Psoas muscle (tissue), 8 donors: Measurements from ENCODE around the gene SEMA3F. TPM values are rescaled to one million over a fixed set of nuclear protein-coding genes. Genes with fewer than 3 reads are reported as not detected.

ENCODE experiments used
- ATAC-seq, 4 donors: fragments of 200-7000 bp; cut with Tn5 transposase; one replicate each; pipeline ENCODE4 v1.9.1; 2020; ENCODE audit warnings: moderate library complexity in 3 of 4, mild to moderate bottlenecking in 2 of 4
- DNase-seq, 2 donors: peaks; one replicate each; pipeline ENCODE4 v3.0.0-alpha.2; 2020
- H3K27ac ChIP-seq: fragments of 200-600 bp; one replicate; pipeline ENCODE4 v1.8.0; 2022
- H3K27me3 ChIP-seq, 3 donors: fragments of 200-600 bp in 1 of 3; one replicate each; pipeline versions ENCODE4 v1.6.1 to v1.8.0; 2013 to 2022; ENCODE audit warnings: low read length in 2 of 3, mild to moderate bottlenecking in 2 of 3, moderate library complexity in 1 of 3; ENCODE audit not compliant: insufficient read depth in 3 of 3
- H3K36me3 ChIP-seq, 2 donors: fragments of 200-600 bp in 1 of 2; one replicate each; pipeline versions ENCODE4 v1.6.1 to v1.8.0; 2013 to 2022; ENCODE audit warnings: low read depth in 1 of 2, mild to moderate bottlenecking in 1 of 2, moderate library complexity in 1 of 2; ENCODE audit not compliant: insufficient read depth in 1 of 2
- H3K4me1 ChIP-seq: fragments of 200-600 bp; one replicate; pipeline ENCODE4 v1.8.0; 2022
- H3K4me3 ChIP-seq: fragments of 200-600 bp; one replicate; pipeline ENCODE4 v1.8.0; 2022; ENCODE audit warnings: mild to moderate bottlenecking
- H3K9me3 ChIP-seq: fragments of 200-600 bp; one replicate; pipeline ENCODE4 v1.8.0; 2022
- WGBS, 3 donors: extraction: QIAGEN DNeasy Blood & Tissue Kit; methylation state at CpG; one replicate each; pipeline versions ENCODE4 v1.1.6 to v1.1.7; 2013; 5-methylcytosine and 5-hydroxymethylcytosine counted together
- intact Hi-C, 2 donors: fragments of 100-400 bp; cut with DNase I; formaldehyde crosslinking; loops; one replicate each; pipeline versions ENCODE4 v1.11.0 to v1.14.2; 2022
- polyA plus RNA-seq, 3 donors: library from polyadenylated mRNA; stranded (reverse); fragments of 200-250 nt; gene quantifications; one replicate each; pipeline ENCODE4 v1.2.3, GENCODE V29; 2013
- total RNA-seq, 4 donors: library from RNA; stranded (reverse); fragmentation: NEBNext Ultra II Directional in 2 of 4; extraction: Animal tissue kit (Norgen Biotek cat#: 25700) in 2 of 4; gene quantifications; one replicate each; pipeline versions ENCODE4 v1.2.1 to v1.2.4, GENCODE V29; 2021 to 2023
- TF ChIP-seq, protein P1 (sequence below): fragments of 200-600 bp; IDR thresholded peaks from one replicate; pipeline ENCODE4 v1.8.0; 2022; ENCODE audit warnings: antibody characterized with exemption
- donor health status: healthy with polysubstance abuse.
- donor health status: DM: no; HTN: no; CAD: no; lungs with moderate emphysema.
- donor health status: Bipolar disorder and iron deficiency.
- donor health status: healthy.
- donor health status: DM: yes; HTN: yes; CAD: no.
- donor health status: DM: no; HTN: no; CAD: no.
- donor health status: DM: no; HTN: no; CAD: no.
- donor health status: DM: yes; HTN: yes; CAD: no.

The SEMA3F gene
- total and polyA plus RNA-seq, 7 donors, result 4.7 to 13.7 (median 7.6) TPM

GRCh38 chr3:50147016-50147415 lies 8.1 kb upstream of the SEMA3F start:
- Histone ChIP-seq H3K4me3 (no peak overlapping the region), H3K27ac (no peak overlapping the region), H3K9me3 (no peaks in the 10 kb centered on the region), H3K27me3 (no peaks in the 10 kb centered on the region), H3K4me1 (no peaks in the 10 kb centered on the region), H3K36me3 (no peaks in the 10 kb centered on the region)
- TF ChIP-seq, protein P1, sequence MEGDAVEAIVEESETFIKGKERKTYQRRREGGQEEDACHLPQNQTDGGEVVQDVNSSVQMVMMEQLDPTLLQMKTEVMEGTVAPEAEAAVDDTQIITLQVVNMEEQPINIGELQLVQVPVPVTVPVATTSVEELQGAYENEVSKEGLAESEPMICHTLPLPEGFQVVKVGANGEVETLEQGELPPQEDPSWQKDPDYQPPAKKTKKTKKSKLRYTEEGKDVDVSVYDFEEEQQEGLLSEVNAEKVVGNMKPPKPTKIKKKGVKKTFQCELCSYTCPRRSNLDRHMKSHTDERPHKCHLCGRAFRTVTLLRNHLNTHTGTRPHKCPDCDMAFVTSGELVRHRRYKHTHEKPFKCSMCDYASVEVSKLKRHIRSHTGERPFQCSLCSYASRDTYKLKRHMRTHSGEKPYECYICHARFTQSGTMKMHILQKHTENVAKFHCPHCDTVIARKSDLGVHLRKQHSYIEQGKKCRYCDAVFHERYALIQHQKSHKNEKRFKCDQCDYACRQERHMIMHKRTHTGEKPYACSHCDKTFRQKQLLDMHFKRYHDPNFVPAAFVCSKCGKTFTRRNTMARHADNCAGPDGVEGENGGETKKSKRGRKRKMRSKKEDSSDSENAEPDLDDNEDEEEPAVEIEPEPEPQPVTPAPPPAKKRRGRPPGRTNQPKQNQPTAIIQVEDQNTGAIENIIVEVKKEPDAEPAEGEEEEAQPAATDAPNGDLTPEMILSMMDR, result no peak
- ATAC-seq, result no peak
- WGBS, 3 donors, result 92 to 95% (median 92%) methylated on average over 7 of the region's 7 CpGs
- no peak for DNase-seq
- intact Hi-C loops, result no loop called here

DNA sequence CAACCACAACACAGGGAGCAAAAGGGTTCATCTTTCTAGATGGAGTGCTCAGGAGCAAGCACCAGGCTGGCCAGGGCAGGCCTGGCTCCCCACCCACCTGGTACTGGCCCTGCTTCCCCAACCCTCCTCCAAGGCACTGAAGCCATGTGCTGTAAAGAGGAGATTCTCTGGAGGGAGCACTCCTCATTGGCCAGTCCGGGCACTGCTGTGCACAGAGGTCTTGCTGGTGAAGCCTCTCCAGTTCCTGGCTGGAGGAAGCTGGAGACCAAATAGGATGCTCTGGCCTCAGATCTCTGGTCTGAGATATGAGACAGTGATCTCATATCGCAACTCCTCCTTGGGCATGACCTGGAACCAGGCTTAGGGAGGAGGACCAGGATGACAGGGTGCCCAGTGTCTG lies 7.7 kb upstream of the SEMA3F start:
- no peaks in the 10 kb centered on the region for H3K36me3 ChIP-seq
- 77 to 86% (median 80%) methylated on average over 2 of the region's 2 CpGs for WGBS, 3 donors
- no peak overlapping the region for H3K27ac ChIP-seq
- intact Hi-C loops, result no loop called here
- H3K27me3 ChIP-seq, result no peaks in the 10 kb centered on the region
- H3K9me3 ChIP-seq, result no peaks in the 10 kb centered on the region
- DNase-seq (no peak), ATAC-seq (no peak)
- TF ChIP-seq, protein P1, result no peak
- H3K4me3 ChIP-seq, result no peak overlapping the region
- no peaks in the 10 kb centered on the region for H3K4me1 ChIP-seq

DNA sequence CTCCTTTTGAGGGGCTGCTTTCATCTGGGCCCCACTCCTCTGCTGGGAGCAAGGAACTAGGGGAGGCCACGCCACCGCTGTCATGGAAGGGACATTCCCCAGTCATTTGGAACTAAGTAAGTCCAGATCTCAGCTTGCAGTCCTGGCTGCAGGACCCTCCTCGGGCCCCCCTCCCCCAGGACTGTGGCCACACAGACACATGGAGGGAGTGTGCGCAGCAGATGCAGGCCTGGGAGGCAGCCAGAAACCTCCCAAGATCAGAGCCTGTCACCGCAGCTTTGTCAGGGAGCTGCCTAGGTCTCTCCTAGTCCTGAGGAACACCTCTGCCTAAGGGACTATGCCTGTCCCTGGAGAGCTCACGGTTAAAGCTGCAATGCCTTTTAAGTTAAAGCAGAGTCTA lies 7.3 kb upstream of the SEMA3F start:
- WGBS, 3 donors, result 56 to 60% (median 57%) methylated on average over 6 of the region's 6 CpGs

DNA sequence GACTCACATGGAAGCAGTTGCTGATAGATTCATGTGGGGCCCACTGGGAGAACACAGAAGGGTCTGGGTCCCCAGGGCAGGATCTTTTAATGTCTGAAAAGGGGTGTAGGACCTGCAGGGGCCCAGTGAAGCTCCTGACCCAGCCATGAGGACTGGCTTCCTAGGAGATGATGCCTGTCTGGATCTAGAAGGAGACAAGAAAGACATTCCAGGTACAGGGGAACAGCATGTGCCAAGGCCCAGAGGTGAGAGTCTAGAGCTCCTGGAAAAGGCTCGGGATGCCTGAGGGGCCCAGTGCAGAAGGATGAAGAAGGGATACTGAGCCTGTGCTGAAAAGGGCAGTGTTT lies 4.7 kb upstream of the SEMA3F start:
- H3K9me3 ChIP-seq, result no peaks in the 10 kb centered on the region
- no peaks in the 10 kb centered on the region for H3K36me3 ChIP-seq
- DNase-seq (no peak), ATAC-seq (no peak)
- H3K4me3 ChIP-seq, result no peak overlapping the region
- H3K27me3 ChIP-seq, result no peaks in the 10 kb centered on the region
- intact Hi-C loops, result no loop called here
- 90 to 100% (median 95%) methylated on average over 1 of the region's 1 CpG for WGBS, 3 donors
- no peaks in the 10 kb centered on the region for H3K4me1 ChIP-seq
- no peak overlapping the region for H3K27ac ChIP-seq
- TF ChIP-seq, protein P1, result no peak

More for the DNA sequence above, 7.3 kb upstream of the SEMA3F start:
- TF ChIP-seq, protein P1, result no peak
- Histone ChIP-seq H3K4me1 (no peaks in the 10 kb centered on the region), H3K4me3 (no peak overlapping the region), H3K9me3 (no peaks in the 10 kb centered on the region), H3K27me3 (no peaks in the 10 kb centered on the region), H3K27ac (no peak overlapping the region), H3K36me3 (no peaks in the 10 kb centered on the region)
- intact Hi-C loops, result no loop called here
- DNase-seq, result no peak
- ATAC-seq, result no peak

DNA sequence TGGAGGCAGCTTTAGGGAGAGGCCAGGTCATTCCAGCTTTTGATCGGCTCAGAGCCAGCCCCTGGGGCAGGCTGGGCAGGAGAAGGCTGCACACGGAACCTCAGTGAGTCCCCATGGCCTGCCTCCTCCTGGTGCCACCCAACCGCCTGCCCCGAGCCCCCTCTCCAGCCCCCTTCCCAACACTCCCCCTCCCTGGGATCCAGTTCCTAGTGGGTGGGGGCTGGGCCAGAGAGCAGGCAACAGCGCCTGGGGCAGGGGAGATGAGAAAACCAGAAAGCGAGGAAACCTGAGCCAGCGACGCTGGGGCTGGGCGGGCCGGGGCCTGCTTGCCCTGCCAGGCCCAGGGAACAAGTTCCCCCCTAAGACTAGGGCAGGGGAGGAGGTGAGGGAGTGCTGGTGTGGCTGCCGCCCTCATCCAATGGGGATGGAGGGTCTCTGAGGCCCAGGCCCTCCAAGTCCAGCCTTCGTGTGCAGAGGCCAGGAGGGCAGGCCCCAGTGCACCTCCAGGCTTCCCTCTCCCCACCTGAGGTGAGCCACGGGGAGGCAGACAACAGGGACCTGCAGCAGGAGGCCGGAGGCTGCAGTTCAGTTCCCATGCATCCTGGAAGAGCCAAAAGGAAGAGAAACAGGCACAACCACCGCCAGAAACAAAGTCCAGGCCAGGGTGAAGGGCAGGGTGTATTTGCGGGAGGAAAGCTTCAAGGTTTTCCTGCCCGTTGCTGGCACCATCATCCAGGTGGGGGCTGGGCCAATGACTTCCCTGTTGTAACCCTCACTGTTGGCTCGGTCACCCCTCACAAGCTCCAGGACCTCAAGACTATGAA lies 4.0 kb upstream of the SEMA3F start:
- H3K4me3 ChIP-seq, result no peak overlapping the region
- H3K4me1 ChIP-seq, result peaks cover 6% of the 10 kb centered on the region
- DNase-seq (no peak), ATAC-seq (no peak)
- TF ChIP-seq, protein P1, result no peak
- H3K27ac ChIP-seq, result no peak overlapping the region
- intact Hi-C loops, result no loop called here
- no peaks in the 10 kb centered on the region for H3K27me3 ChIP-seq
- 82 to 87% (median 83%) methylated on average over 14 to 18 of the region's 18 CpGs for WGBS, 3 donors
- no peaks in the 10 kb centered on the region for H3K36me3 ChIP-seq
- H3K9me3 ChIP-seq, result no peaks in the 10 kb centered on the region
